Measurements from ENCODE around the gene NOS1.

DNA sequence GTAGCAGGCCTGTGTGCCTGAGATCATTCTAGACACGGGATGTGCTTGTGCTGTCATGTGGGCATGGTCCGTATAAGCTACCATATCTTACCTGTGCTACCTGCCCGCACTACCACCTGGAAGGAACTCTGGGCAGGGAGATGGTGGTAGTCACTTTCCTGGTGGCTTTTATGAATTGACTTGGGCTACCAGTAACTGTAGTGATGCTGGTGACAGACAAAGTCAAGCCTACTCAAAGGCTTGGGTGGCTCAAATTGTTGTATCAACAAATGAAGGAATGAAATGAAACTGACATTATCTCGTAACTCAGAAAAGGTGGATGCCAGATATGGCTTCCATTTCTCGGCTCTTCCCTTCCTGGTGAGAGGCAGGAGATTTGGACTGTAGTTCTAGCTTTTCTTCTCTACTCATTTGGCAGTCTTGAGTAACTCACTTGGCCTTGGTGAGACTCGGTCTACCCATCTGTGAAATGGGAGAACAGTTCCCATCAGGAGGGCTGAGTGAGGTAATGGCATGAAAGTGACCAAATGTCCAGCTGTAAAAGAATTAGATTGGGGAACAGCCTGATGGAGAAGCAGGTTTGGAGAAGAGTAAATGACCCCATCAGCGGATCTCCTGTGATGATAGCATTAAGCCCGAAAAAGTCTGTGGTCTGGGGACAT, 81.3 kb downstream of the NOS1 start:
- TF ChIP-seq, protein P1, sequence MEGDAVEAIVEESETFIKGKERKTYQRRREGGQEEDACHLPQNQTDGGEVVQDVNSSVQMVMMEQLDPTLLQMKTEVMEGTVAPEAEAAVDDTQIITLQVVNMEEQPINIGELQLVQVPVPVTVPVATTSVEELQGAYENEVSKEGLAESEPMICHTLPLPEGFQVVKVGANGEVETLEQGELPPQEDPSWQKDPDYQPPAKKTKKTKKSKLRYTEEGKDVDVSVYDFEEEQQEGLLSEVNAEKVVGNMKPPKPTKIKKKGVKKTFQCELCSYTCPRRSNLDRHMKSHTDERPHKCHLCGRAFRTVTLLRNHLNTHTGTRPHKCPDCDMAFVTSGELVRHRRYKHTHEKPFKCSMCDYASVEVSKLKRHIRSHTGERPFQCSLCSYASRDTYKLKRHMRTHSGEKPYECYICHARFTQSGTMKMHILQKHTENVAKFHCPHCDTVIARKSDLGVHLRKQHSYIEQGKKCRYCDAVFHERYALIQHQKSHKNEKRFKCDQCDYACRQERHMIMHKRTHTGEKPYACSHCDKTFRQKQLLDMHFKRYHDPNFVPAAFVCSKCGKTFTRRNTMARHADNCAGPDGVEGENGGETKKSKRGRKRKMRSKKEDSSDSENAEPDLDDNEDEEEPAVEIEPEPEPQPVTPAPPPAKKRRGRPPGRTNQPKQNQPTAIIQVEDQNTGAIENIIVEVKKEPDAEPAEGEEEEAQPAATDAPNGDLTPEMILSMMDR (IDR thresholded peaks at IDR 0.05; ENCODE audit: control extremely low read depth in 1 of 3, insufficient read depth in 1 of 3, low read depth in 1 of 3, low read length in 3 of 3), result no peak
- no peak for TF ChIP-seq EZH2 (IDR thresholded peaks at IDR 0.05; ENCODE audit: low read depth, low read length, severe bottlenecking)
- TF ChIP-seq, protein P2, sequence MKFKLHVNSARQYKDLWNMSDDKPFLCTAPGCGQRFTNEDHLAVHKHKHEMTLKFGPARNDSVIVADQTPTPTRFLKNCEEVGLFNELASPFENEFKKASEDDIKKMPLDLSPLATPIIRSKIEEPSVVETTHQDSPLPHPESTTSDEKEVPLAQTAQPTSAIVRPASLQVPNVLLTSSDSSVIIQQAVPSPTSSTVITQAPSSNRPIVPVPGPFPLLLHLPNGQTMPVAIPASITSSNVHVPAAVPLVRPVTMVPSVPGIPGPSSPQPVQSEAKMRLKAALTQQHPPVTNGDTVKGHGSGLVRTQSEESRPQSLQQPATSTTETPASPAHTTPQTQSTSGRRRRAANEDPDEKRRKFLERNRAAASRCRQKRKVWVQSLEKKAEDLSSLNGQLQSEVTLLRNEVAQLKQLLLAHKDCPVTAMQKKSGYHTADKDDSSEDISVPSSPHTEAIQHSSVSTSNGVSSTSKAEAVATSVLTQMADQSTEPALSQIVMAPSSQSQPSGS (IDR thresholded peaks at IDR 0.05; ENCODE audit: low read length), result no peak
- TF ChIP-seq, protein P3, sequence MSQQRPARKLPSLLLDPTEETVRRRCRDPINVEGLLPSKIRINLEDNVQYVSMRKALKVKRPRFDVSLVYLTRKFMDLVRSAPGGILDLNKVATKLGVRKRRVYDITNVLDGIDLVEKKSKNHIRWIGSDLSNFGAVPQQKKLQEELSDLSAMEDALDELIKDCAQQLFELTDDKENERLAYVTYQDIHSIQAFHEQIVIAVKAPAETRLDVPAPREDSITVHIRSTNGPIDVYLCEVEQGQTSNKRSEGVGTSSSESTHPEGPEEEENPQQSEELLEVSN (IDR thresholded peaks at IDR 0.05), result no peak
- TF ChIP-seq SUZ12 (IDR thresholded peaks at IDR 0.05; ENCODE audit: low read length), result no peak
- no peak for TF ChIP-seq CREB1 (IDR thresholded peaks at IDR 0.05)
- no peak for TF ChIP-seq EP300 (IDR thresholded peaks at IDR 0.05; ENCODE audit: borderline replicate concordance in 1 of 2, low read depth in 2 of 2, low read length in 2 of 2)
- TF ChIP-seq JUN (IDR thresholded peaks at IDR 0.05; ENCODE audit: low read depth, low read length), result no peak
- TF ChIP-seq POLR2A (IDR thresholded peaks at IDR 0.05; ENCODE audit: control extremely low read depth in 1 of 2, low read depth in 2 of 2, low read length in 2 of 2), result peak; percentile 49 to 72
- TF ChIP-seq KDM4A (IDR thresholded peaks at IDR 0.05; ENCODE audit: low read depth, low read length, severe bottlenecking), result no peak
- no peak for TF ChIP-seq FOSL1 (IDR thresholded peaks at IDR 0.05; ENCODE audit: insufficient read depth, low read depth, low read length)

Data from H1 (cell line).